GM23248 (cell line): ENCODE measurements around the gene FTO. TPM values are rescaled to one million over a fixed set of nuclear protein-coding genes. Genes with fewer than 3 reads are reported as not detected.
A peak's percentile ranks its signal among the peaks of the same experiment; 100 is the strongest.

ENCODE experiments used
- DNase-seq: peaks from one replicate; pipeline ENCODE4 v3.0.0-alpha.2; 2015
- H2AFZ ChIP-seq: fragments of 200-600 bp; sonication (generic); 2 replicates; pipeline ENCODE4 v1.6.1; 2016; ENCODE audit warnings: antibody characterized with exemption
- H3F3A ChIP-seq: fragments of 200-600 bp; sonication (generic); 2 replicates; pipeline ENCODE4 v1.6.1; 2016; ENCODE audit warnings: mild to moderate bottlenecking, antibody characterized with exemption, mixed run types; ENCODE audit not compliant: insufficient read depth
- H3K27ac ChIP-seq: fragments of 200-600 bp; sonication (generic); 2 replicates; pipeline ENCODE4 v1.5.1; 2016; ENCODE audit warnings: mild to moderate bottlenecking
- H3K27me3 ChIP-seq: fragments of 200-600 bp; sonication (generic); replicated peaks from 2 replicates; pipeline ENCODE4 v1.6.1; 2016; ENCODE audit warnings: mild to moderate bottlenecking; ENCODE audit not compliant: insufficient read depth
- H3K36me3 ChIP-seq: fragments of 200-600 bp; sonication (generic); 2 replicates; pipeline ENCODE4 v1.6.1; 2016; ENCODE audit warnings: low read depth, mild to moderate bottlenecking
- H3K4me1 ChIP-seq: fragments of 200-600 bp; sonication (generic); 2 replicates; pipeline ENCODE4 v1.6.1; 2016; ENCODE audit warnings: mild to moderate bottlenecking; ENCODE audit not compliant: insufficient read depth
- H3K4me2 ChIP-seq: fragments of 200-600 bp; sonication (generic); one replicate; pipeline ENCODE4 v1.6.1; 2016; ENCODE audit warnings: mild to moderate bottlenecking; ENCODE audit not compliant: unreplicated experiment
- H3K4me3 ChIP-seq: fragments of 200-600 bp; sonication (generic); 2 replicates; pipeline ENCODE4 v1.5.1; 2016; ENCODE audit warnings: mild to moderate bottlenecking
- H3K79me2 ChIP-seq: fragments of 200-600 bp; sonication (generic); 2 replicates; pipeline ENCODE4 v1.6.1; 2016; ENCODE audit warnings: mild to moderate bottlenecking; ENCODE audit not compliant: insufficient read depth
- H3K9ac ChIP-seq: fragments of 200-600 bp; sonication (generic); 2 replicates; pipeline ENCODE4 v1.6.1; 2016; ENCODE audit warnings: mild to moderate bottlenecking
- H3K9me2 ChIP-seq: fragments of 200-600 bp; sonication (generic); 2 replicates; pipeline ENCODE4 v1.6.1; 2016; ENCODE audit warnings: mixed run types, mild to moderate bottlenecking, moderate library complexity; ENCODE audit not compliant: insufficient read depth
- H3K9me3 ChIP-seq: fragments of 200-600 bp; sonication (generic); one replicate; pipeline ENCODE4 v1.6.1; 2017; ENCODE audit warnings: low read depth
- H4K20me1 ChIP-seq: fragments of 200-600 bp; sonication (generic); 2 replicates; pipeline ENCODE4 v1.6.0; 2016; ENCODE audit not compliant: insufficient read depth
- EZH2 ChIP-seq: fragments of 200-600 bp; sonication (generic); IDR thresholded peaks from 2 replicates; pipeline ENCODE4 v1.6.1; 2018; ENCODE audit warnings: antibody characterized with exemption, mild to moderate bottlenecking; ENCODE audit not compliant: insufficient read depth, poor library complexity, severe bottlenecking
- EZH2phosphoT487 ChIP-seq: fragments of 200-600 bp; sonication (generic); IDR thresholded peaks from 2 replicates; pipeline ENCODE4 v1.6.1; 2018; ENCODE audit warnings: antibody characterized with exemption, moderate library complexity, mild to moderate bottlenecking, low read depth; ENCODE audit not compliant: insufficient read depth
- WGBS, 2 experiments: methylation state at CpG; one replicate each; pipeline ENCODE4 v1.1.6; 2015 to 2017; ENCODE audit warnings: low lambda C conversion rate in 2 of 2, low coverage in 1 of 2; ENCODE audit errors: missing lambda C conversion rate in 2 of 2; 5-methylcytosine and 5-hydroxymethylcytosine counted together
- in situ Hi-C: fragments of 300-500 bp; cut with MboI; formaldehyde crosslinking; loops from 2 replicates; pipeline ENCODE4 v1.15.0; 2020
- polyA plus RNA-seq: library from polyadenylated mRNA; unstranded; fragments of >200 nt; fragmentation: Nextera tagmentation; extraction: Ambion mirVana; gene quantifications from 2 replicates; pipeline ENCODE4 v1.2.1, GENCODE V29; 2016
- total RNA-seq: library from RNA; depleted of rRNA; stranded (reverse); fragments of >200 nt; shearing (Covaris generic); gene quantifications from 2 replicates; pipeline ENCODE4 v1.2.3, GENCODE V29; 2014

FTO gene
- total and polyA plus RNA-seq, 2 experiments from 2014 or later = 85.3 to 99.2 TPM

DNA sequence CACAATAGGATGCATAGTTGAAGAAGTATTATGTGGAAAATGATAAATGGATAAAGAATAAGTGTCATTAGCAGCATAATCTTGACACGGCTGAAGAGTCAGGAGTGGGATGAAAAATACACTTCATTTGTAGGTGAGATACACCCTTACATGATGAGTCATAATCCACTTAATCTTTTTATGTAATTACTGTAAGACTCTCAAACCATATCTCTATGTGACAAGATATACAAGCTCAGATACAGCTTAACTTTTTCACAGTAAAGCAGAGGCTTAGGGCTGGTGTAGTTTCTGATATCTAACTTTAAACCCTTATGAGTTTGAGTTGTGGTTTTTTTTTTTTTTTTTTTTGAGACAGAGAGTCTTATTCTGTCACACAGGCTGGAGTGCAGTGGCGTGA, 101.2 kb downstream of the FTO start:
- Histone ChIP-seq H3K36me3 (no peaks in the 10 kb centered on the region; the same call in 1 of the 2 replicates), H3K4me1 (peaks cover 18% of the 10 kb centered on the region), H3K79me2 (peaks cover 91% of the 10 kb centered on the region), H3K4me3 (no peak overlapping the region), H3K9me2 (no peaks in the 10 kb centered on the region), H4K20me1 (no peaks in the 10 kb centered on the region), H3K9me3 (no peaks in the 10 kb centered on the region), H3K9ac (no peak overlapping the region), H2AFZ (no peak overlapping the region), H3F3A (peaks cover 10% of the 10 kb centered on the region), H3K4me2 (no peak overlapping the region), H3K27me3 (no peaks in the 10 kb centered on the region), H3K27ac (no peak overlapping the region)
- WGBS, 2 experiments = 90 to 100% methylated on average over 1 to 2 of the region's 2 CpGs
- in situ Hi-C loops = no loop called here
- no peak for DNase-seq
- no peak for TF ChIP-seq EZH2
- TF ChIP-seq EZH2phosphoT487 = no peak

DNA sequence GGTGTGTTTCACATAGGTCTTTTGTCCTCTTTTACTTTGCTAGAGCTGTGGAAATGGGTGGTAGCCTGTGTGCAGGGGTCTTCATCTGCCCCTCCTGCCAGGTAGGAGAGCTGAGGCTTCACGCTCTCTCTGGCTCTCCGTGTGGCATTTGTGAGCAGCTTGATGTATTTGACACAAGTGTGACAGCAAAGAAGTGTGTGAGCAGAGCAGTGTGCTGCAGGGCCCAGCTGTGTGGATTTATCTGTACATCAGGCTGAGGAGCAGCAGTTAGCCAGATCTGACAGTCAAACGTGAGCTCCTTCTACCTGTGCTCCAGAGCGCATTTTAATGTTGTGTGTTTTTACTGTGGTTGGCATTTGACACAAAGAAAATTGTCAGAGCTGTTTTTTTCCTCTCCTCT, 101.8 kb downstream of the FTO start:
- H4K20me1 ChIP-seq = no peaks in the 10 kb centered on the region
- peaks cover 21% of the 10 kb centered on the region for H3K4me1 ChIP-seq
- WGBS, 2 experiments = 81 to 87% methylated on average over 4 of the region's 4 CpGs
- peaks cover 91% of the 10 kb centered on the region for H3K79me2 ChIP-seq
- peaks cover 5% of the 10 kb centered on the region; the same call in 1 of the 2 replicates for H3K36me3 ChIP-seq
- DNase-seq = no peak
- peaks cover 14% of the 10 kb centered on the region for H3F3A ChIP-seq
- H3K4me3 ChIP-seq = no peak overlapping the region
- H3K9me2 ChIP-seq = no peaks in the 10 kb centered on the region; the same call in 1 of the 2 replicates
- no peaks in the 10 kb centered on the region for H3K27me3 ChIP-seq
- in situ Hi-C loops = no loop called here
- no peak overlapping the region for H2AFZ ChIP-seq
- H3K27ac ChIP-seq = no peak overlapping the region
- no peak overlapping the region for H3K9ac ChIP-seq
- H3K4me2 ChIP-seq = no peak overlapping the region
- TF ChIP-seq EZH2phosphoT487 (no peak), EZH2 (no peak)
- H3K9me3 ChIP-seq = no peaks in the 10 kb centered on the region

DNA sequence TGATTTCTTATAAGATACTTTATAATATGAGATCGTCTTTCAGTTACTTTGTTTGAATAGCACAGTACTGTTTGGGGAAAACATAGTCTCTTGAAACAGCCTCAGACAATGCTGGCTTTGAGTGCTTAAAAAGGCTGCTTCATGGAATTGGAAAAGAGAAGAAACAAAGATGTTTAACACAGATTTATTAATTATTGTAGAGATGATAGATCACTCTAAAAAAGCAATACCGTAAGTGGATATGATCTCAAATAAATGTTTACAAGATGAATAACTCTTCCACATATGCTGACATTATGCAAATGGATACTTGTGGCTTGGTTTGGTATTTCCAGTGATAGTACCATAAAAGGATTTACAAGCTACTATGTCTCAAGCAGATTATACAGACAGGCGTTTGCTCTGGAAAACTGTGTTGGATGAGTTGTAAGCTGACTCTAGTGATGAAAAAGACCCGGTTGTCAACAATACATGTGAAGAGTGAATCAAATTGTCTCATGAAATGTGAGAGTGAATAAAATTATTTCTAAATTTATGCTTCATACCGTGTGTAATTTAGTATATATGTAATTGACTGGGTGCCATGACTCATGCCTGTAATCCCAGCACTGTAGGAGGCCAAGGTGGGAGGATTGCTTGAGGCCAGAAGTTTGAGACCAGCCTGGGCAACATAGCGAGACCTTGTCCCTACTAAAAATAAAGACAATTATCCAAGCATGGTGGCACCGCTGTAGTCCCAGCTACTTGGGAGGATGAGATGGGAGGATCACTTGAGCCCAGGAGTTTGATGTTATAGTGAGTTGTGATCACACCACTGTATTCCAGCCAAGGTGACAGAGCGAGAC, 105.4 kb downstream of the FTO start:
- H3K36me3 ChIP-seq = peaks cover 9% of the 10 kb centered on the region; the same call in 1 of the 2 replicates
- H3K27ac ChIP-seq = peak overlapping the region; percentile 62
- peak overlapping the region; percentile 26; the same call in 1 of the 2 replicates for H3K4me3 ChIP-seq
- peaks cover 14% of the 10 kb centered on the region for H3F3A ChIP-seq
- H3K79me2 ChIP-seq = peaks cover 68% of the 10 kb centered on the region
- no peaks in the 10 kb centered on the region for H4K20me1 ChIP-seq
- no peaks in the 10 kb centered on the region for H3K9me3 ChIP-seq
- TF ChIP-seq EZH2phosphoT487 (0 out of 2 replicates have a peak, but pooled peaks have one; percentile 68), EZH2 (no peak)
- peak; percentile 82 for DNase-seq
- no peaks in the 10 kb centered on the region; the same call in 1 of the 2 replicates for H3K9me2 ChIP-seq
- H3K4me1 ChIP-seq = peaks cover 21% of the 10 kb centered on the region
- in situ Hi-C loops = no loop called here
- no peak overlapping the region for H2AFZ ChIP-seq
- H3K9ac ChIP-seq = no peak overlapping the region
- no peaks in the 10 kb centered on the region for H3K27me3 ChIP-seq
- WGBS, 2 experiments = 39 to 41% methylated on average over 8 of the region's 8 CpGs
- H3K4me2 ChIP-seq = peak overlapping the region; percentile 73

DNA sequence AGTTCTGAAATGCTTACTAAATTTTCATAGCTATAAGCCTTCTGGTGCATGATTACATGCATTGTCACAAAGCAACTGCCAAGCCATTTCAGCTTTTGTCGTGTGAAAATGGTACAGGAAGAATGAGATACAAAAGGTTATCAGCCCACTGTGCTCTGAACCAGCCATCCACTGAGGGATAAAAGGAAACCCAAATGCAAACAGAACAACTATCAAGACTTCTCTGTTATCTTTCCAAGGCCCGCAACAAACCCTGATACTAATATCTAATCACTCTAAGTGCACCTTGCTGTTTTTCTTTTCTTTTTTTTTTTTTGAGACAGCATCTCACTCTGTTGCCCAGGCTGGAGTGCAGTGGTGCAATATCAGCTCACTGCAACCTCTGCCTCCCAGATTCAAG, 109.0 kb downstream of the FTO start:
- Histone ChIP-seq H3K9me2 (no peaks in the 10 kb centered on the region; the same call in 1 of the 2 replicates), H3K27me3 (no peaks in the 10 kb centered on the region), H4K20me1 (no peaks in the 10 kb centered on the region), H3K36me3 (peaks cover 9% of the 10 kb centered on the region; the same call in 1 of the 2 replicates), H3K27ac (no peak overlapping the region), H3K4me2 (no peak overlapping the region), H3K4me3 (no peak overlapping the region), H3F3A (peaks cover 34% of the 10 kb centered on the region), H3K79me2 (peaks cover 36% of the 10 kb centered on the region), H2AFZ (no peak overlapping the region), H3K4me1 (peaks cover 44% of the 10 kb centered on the region), H3K9ac (no peak overlapping the region), H3K9me3 (no peaks in the 10 kb centered on the region)
- TF ChIP-seq EZH2 = no peak
- TF ChIP-seq EZH2phosphoT487 = no peak
- no peak for DNase-seq
- in situ Hi-C loops = no loop called here
- WGBS, 2 experiments = 98 to 100% methylated on average over 2 of the region's 2 CpGs
